K562 (cell line): ENCODE data around the gene LRRK1. TPM values are rescaled to one million over a fixed set of nuclear protein-coding genes. Genes with fewer than 3 reads are reported as not detected.
A peak's percentile ranks its signal among the peaks of the same experiment; 100 is the strongest.

ENCODE experiments used
- ATF1 ChIP-seq, 2 experiments: fragments of 450-650 bp in 1 of 2; IDR thresholded peaks; 2 replicates each; pipeline ENCODE4 v1.6.1; 2016; ENCODE audit warnings: missing compliant biosample characterization in 1 of 2, missing genetic modification characterization in 1 of 2
- CC2D1A ChIP-seq: fragments of 450-650 bp; IDR thresholded peaks from 2 replicates; pipeline ENCODE4 v1.6.1; 2017; ENCODE audit warnings: mild to moderate bottlenecking
- EGR1 ChIP-seq: fragments of 450-650 bp; conservative IDR thresholded peaks from 2 replicates; pipeline ENCODE4 v1.6.1; 2017; ENCODE audit warnings: mild to moderate bottlenecking
- FOXP1 ChIP-seq: sonication (generic); formaldehyde crosslinking; IDR thresholded peaks from 2 replicates; pipeline ENCODE4 v1.8.0; 2022; ENCODE audit warnings: mild to moderate bottlenecking, missing genetic modification reagents
- KHSRP ChIP-seq: fragments of 450-650 bp; IDR thresholded peaks from 2 replicates; pipeline ENCODE4 v1.6.1; 2017
- KLF1 ChIP-seq: fragments of 450-650 bp; IDR thresholded peaks from 2 replicates; pipeline ENCODE4 v1.6.1; 2016; ENCODE audit warnings: missing genetic modification characterization, missing compliant biosample characterization
- NFE2L1 ChIP-seq: fragments of 450-650 bp; IDR thresholded peaks from 2 replicates; pipeline ENCODE4 v1.6.1; 2016; ENCODE audit warnings: missing genetic modification characterization, low read depth, mild to moderate bottlenecking, missing compliant biosample characterization, moderate library complexity, borderline replicate concordance
- NR2C1 ChIP-seq, 2 experiments: fragments of 450-650 bp; IDR thresholded peaks; 2 replicates each; pipeline ENCODE4 v1.6.1; 2017; ENCODE audit warnings: mild to moderate bottlenecking in 2 of 2, antibody characterized with exemption in 1 of 2, inconsistent platforms in 1 of 2, missing compliant biosample characterization in 1 of 2, missing genetic modification characterization in 1 of 2
- NR2C2 ChIP-seq, 2 experiments: fragments of 200-800 bp in 1 of 2; sonication (Bioruptor generic) in 1 of 2; sonication (generic) in 1 of 2; formaldehyde crosslinking in 1 of 2; IDR thresholded peaks; 2 replicates each; pipeline versions ENCODE4 v1.6.1 to v1.8.0; 2016 to 2022; ENCODE audit warnings: mild to moderate bottlenecking in 1 of 2, missing compliant biosample characterization in 1 of 2, missing genetic modification characterization in 1 of 2, missing genetic modification reagents in 1 of 2
- PBX2 ChIP-seq, 2 experiments: IDR thresholded peaks in 1 of 2; conservative IDR thresholded peaks in 1 of 2; 2 replicates each; pipeline ENCODE4 v1.6.1; 2016; ENCODE audit warnings: low read depth in 2 of 2, mild to moderate bottlenecking in 1 of 2, missing compliant biosample characterization in 1 of 2, missing genetic modification characterization in 1 of 2, moderate library complexity in 1 of 2
- PHF8 ChIP-seq: fragments of 200-600 bp; sonication (generic); IDR thresholded peaks from 2 replicates; pipeline ENCODE4 v1.6.1; 2012; ENCODE audit warnings: mixed run types, mild to moderate bottlenecking, inconsistent platforms, low read length, moderate library complexity, borderline replicate concordance
- PHTF2 ChIP-seq: fragments of 250-450 bp; sonication (Bioruptor Pico); IDR thresholded peaks from 2 replicates; pipeline ENCODE4 v1.5.0; 2021; ENCODE audit warnings: mild to moderate bottlenecking
- RCOR1 ChIP-seq, 2 experiments: IDR thresholded peaks; 2 replicates each; pipeline ENCODE4 v1.6.1; 2012; ENCODE audit warnings: low read depth in 2 of 2, low read length in 2 of 2, borderline replicate concordance in 1 of 2, improper control_type of control experiment in 1 of 2
- SREBF1 ChIP-seq: fragments of 150-350 bp; IDR thresholded peaks from 2 replicates; pipeline ENCODE4 v1.6.1; 2014; ENCODE audit warnings: antibody characterized with exemption, low read depth, low read length, borderline replicate concordance
- SUPT5H ChIP-seq: fragments of 450-650 bp; IDR thresholded peaks from 2 replicates; pipeline ENCODE4 v1.6.1; 2016
- TEAD1 ChIP-seq, 2 experiments: fragments of 450-650 bp in 1 of 2; sonication (generic) in 1 of 2; formaldehyde crosslinking; IDR thresholded peaks; 2 replicates each; pipeline versions ENCODE4 v1.4.0 to v1.8.0; 2020 to 2022; ENCODE audit warnings: mild to moderate bottlenecking in 2 of 2, missing genetic modification reagents in 1 of 2
- TFAP4 ChIP-seq: sonication (generic); formaldehyde crosslinking; IDR thresholded peaks from 2 replicates; pipeline ENCODE4 v1.8.0; 2022; ENCODE audit warnings: missing genetic modification reagents, mild to moderate bottlenecking, moderate library complexity, borderline replicate concordance
- TOE1 ChIP-seq, 2 experiments: fragments of 450-650 bp in 1 of 2; sonication (generic) in 1 of 2; formaldehyde crosslinking in 1 of 2; IDR thresholded peaks; 2 replicates each; pipeline versions ENCODE4 v1.7.1 to v1.8.0; 2016 to 2022; ENCODE audit warnings: borderline replicate concordance in 2 of 2, mild to moderate bottlenecking in 2 of 2, antibody characterized with exemption in 1 of 2, inconsistent platforms in 1 of 2, low read depth in 1 of 2, missing genetic modification reagents in 1 of 2, moderate library complexity in 1 of 2
- TRIM24 ChIP-seq, 2 experiments: fragments of 450-650 bp; IDR thresholded peaks; 2 replicates each; pipeline ENCODE4 v1.6.1; 2016
- U2AF1 ChIP-seq: fragments of 200-400 bp; formaldehyde crosslinking; optimal IDR thresholded peaks from 2 replicates; pipeline ENCODE3; 2017; ENCODE audit warnings: mild to moderate bottlenecking, low read depth, low read length, moderate library complexity
- XRCC5 ChIP-seq: fragments of 200-400 bp; formaldehyde crosslinking; IDR thresholded peaks from 2 replicates; pipeline ENCODE4 v1.6.1; 2017; ENCODE audit warnings: low read depth, mild to moderate bottlenecking, low read length
- ZKSCAN1 ChIP-seq: fragments of 150-350 bp; IDR thresholded peaks from 2 replicates; pipeline ENCODE4 v1.6.1; 2016; ENCODE audit warnings: low read depth, low read length
- ZKSCAN3 ChIP-seq: fragments of 250-450 bp; sonication (Bioruptor Pico); IDR thresholded peaks from 2 replicates; pipeline ENCODE4 v1.4.0; 2020
- ZNF175 ChIP-seq: fragments of 200-800 bp; sonication (Bioruptor generic); IDR thresholded peaks from 2 replicates; pipeline ENCODE4 v1.6.1; 2016; ENCODE audit warnings: low read depth, mild to moderate bottlenecking, missing genetic modification characterization, missing compliant biosample characterization
- ZNF239 ChIP-seq: fragments of 250-450 bp; sonication (Bioruptor Pico); IDR thresholded peaks from 2 replicates; pipeline ENCODE4 v1.4.0; 2020; ENCODE audit warnings: mild to moderate bottlenecking
- polyA plus RNA-seq, 8 experiments: library from polyadenylated mRNA; depleted of rRNA in 4 of 8; stranded (reverse) in 5 of 8; unstranded in 3 of 8; fragments of >200 nt; fragmentation: Nextera tagmentation in 2 of 8; fragmentation: Illumina TruSeq in 1 of 8; extraction: Ambion mirVana in 2 of 8; extraction: Trizol in 1 of 8; gene quantifications; 2 replicates each; pipeline versions ENCODE4 v1.2.1 to v1.2.3, GENCODE V29; 2011 to 2014; ENCODE audit warnings: inconsistent platforms in 1 of 8, missing spikeins in 1 of 8
- total RNA-seq, 7 experiments: library from RNA; depleted of rRNA in 6 of 7; stranded (reverse); fragments of >200 nt in 6 of 7; fragmentation: Illumina TruSeq in 2 of 7; extraction: Trizol in 2 of 7; gene quantifications; 2 replicates each; pipeline versions ENCODE4 v1.2.1 to v1.2.3, GENCODE V29; 2011 to 2021; ENCODE audit warnings: low replicate concordance in 1 of 7

The LRRK1 gene
- total and polyA plus RNA-seq, 9 of the 15 experiments (the other 6 are each of a cell fraction or from before 2014, with no cell fraction given) = 0.01 to 1.5 (median 0.11) TPM

- TF ChIP-seq CC2D1A = 0 out of 2 replicates have a peak, but pooled peaks have one; percentile 37
- TF ChIP-seq TEAD1 (CRISPR knock-in tag; IDR thresholded peaks at IDR 0.05) = no peak
- TF ChIP-seq TFAP4 = peak; percentile 44; the same call in 1 of the 2 replicates
- TF ChIP-seq KHSRP = no peak
- TF ChIP-seq PHF8 = no peak
- no peak for TF ChIP-seq ZKSCAN1
- peak; percentile 95 for TF ChIP-seq EGR1
- TF ChIP-seq XRCC5 = peak; percentile 30; the same call in 1 of the 2 replicates
- no peak for TF ChIP-seq ATF1 (CRISPR knock-in tag; IDR thresholded peaks at IDR 0.05)
- TF ChIP-seq ATF1 (tag; IDR thresholded peaks at IDR 0.05) = 0 out of 2 replicates have a peak, but pooled peaks have one; percentile 10
- no peak for TF ChIP-seq RCOR1 (IDR thresholded peaks at IDR 0.05; ENCODE audit: borderline replicate concordance in 1 of 2, low read depth in 2 of 2, low read length in 2 of 2)
- no peak for TF ChIP-seq U2AF1
- no peak for TF ChIP-seq FOXP1 (CRISPR knock-in tag)
- no peak for TF ChIP-seq PBX2 (CRISPR knock-in tag; IDR thresholded peaks at IDR 0.05; ENCODE audit: low read depth)
- TF ChIP-seq PBX2 (tag; conservative IDR thresholded peaks at IDR 0.05; ENCODE audit: low read depth) = no peak
- no peak for TF ChIP-seq TOE1 (IDR thresholded peaks at IDR 0.05; ENCODE audit: borderline replicate concordance)
- TF ChIP-seq TOE1 (CRISPR knock-in tag; IDR thresholded peaks at IDR 0.05; ENCODE audit: borderline replicate concordance, low read depth) = no peak
- no peak for TF ChIP-seq NR2C2 (CRISPR knock-in tag; IDR thresholded peaks at IDR 0.05)
- no peak for TF ChIP-seq NR2C2 (tag; IDR thresholded peaks at IDR 0.05)
- TF ChIP-seq PHTF2 (CRISPR knock-in tag) = no peak
- peak; percentile 73; the same call in 1 of the 2 replicates for TF ChIP-seq KLF1
- no peak for TF ChIP-seq TRIM24 (IDR thresholded peaks at IDR 0.05)
- no peak for TF ChIP-seq SUPT5H
- TF ChIP-seq SREBF1 = no peak
- TF ChIP-seq NFE2L1 (tag) = no peak
- no peak for TF ChIP-seq ZKSCAN3
- TF ChIP-seq ZNF175 (CRISPR knock-in tag) = no peak
- TF ChIP-seq ZNF239 (CRISPR knock-in tag) = no peak
- TF ChIP-seq NR2C1 (IDR thresholded peaks at IDR 0.05) = no peak
- no peak for TF ChIP-seq NR2C1 (tag; IDR thresholded peaks at IDR 0.05)
Measured at GRCh38 chr15:101006931-101007691, 88.0 kb downstream of the LRRK1 start (continued).
